Right ventricle myocardium inferior (tissue), 1 donor: ENCODE measurements around the gene KIDINS220. TPM values are rescaled to one million over a fixed set of nuclear protein-coding genes. Genes with fewer than 3 reads are reported as not detected.
A peak's percentile ranks its signal among the peaks of the same experiment; 100 is the strongest.

ENCODE experiments used
- ATAC-seq: fragments of 200-7000 bp; cut with Tn5 transposase; one replicate; pipeline ENCODE4 v1.9.1; 2020; ENCODE audit warnings: mild to moderate bottlenecking, moderate library complexity
- DNase-seq: peaks from one replicate; pipeline ENCODE4 v3.0.0; 2021; ENCODE audit errors: missing footprints
- intact Hi-C: fragments of 100-400 bp; cut with DNase I; formaldehyde crosslinking; loops from one replicate; pipeline ENCODE4 v1.11.0; 2022
- total RNA-seq: library from RNA; stranded (reverse); fragmentation: NEBNext Ultra II Directional; extraction: Animal tissue kit (Norgen Biotek cat#: 25700); gene quantifications from one replicate; pipeline ENCODE4 v1.2.1, GENCODE V29; 2021
- donor health status: DM: no; HTN: yes; CAD: no; lungs with severe emphysema.

KIDINS220 gene
- total RNA-seq, 1 donor from 2014 or later: 49.0 TPM

DNA sequence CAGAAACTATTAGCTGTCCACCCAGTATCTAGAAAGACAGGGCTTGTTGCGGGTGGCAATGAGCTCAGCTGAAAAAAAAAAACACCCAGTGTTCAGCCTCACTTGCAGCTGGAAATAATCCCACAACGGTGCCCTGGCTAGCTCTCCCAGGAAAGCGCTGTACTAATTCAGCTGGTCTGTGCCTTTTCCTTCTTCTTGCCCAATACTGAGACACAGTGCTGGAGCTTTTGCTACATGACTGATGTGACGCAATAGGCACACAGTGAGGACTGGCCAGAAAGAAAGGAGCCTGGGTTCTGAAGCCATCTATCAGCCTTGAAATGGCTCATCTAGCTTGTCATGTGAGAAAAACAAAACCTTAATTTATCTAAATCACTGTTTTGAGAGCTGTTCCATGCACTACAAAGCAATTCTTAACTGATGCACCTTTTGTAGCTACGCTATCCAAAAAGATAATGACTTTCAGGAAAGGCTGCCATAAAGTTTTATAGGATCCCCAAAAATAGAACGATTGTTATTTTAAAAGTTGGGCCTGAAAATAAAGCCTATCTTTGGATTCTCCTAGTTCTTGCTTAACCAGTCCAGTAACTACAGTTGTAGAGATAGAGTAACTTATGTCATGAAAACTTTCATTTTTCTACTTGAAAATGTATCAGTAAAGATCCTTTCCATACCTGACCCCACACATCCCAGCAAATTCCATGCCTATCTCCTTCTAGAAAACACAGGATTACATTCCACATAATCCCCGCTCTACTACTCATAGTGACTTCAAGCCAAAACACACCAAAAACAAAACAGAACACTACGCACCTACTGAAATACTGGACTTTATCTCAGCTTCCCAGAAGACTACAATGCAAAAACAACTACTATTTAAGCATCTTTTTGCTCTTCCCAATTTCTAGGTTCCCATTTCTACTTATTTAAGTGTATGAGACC is 15.9 kb downstream of the KIDINS220 start:
- DNase-seq (no peak), ATAC-seq (peak; percentile 96)
- intact Hi-C loops: no loop called here

GRCh38 chr2:8819948-8820347 is 17.5 kb downstream of the KIDINS220 start:
- intact Hi-C loops: no loop called here
- ATAC-seq (no peak), DNase-seq (no peak)

DNA sequence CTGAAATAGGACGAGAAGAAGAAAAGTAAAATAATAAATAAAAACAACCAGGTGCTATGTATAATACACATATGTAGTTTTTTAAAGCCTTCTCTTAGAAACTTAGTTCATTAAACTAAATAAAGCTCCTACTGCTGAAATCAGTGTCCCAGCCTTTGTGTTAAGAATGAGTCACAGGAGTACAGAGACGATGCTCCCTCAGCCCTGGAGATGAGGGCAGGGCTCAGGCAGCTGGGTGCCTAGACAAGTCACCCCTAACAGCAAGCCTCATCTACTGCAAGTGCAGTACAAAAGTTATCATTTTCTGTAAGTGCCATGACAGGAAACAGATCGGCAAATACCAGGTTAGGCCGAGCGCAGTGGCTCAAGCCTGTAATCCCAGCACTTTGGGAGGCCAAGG is 18.2 kb downstream of the KIDINS220 start:
- intact Hi-C loops: no loop called here
- ATAC-seq: no peak
- DNase-seq: no peak

DNA sequence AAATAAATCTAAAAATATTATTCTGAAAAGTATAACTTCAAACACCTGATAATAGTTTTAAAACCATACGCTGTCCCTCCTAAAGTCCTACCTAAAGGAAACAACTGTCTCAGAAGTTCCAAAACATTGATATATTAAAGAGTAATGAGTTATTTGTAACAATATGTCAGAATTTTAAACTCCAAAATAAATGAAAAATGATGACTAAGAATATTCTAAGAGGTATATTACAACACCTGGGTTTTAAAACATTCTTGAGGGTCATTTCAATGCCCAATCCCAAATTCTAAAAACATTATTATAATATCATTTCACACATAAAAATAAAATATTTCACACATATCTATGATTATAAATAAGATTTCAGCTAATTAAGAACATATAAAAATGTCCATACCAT is 20.2 kb downstream of the KIDINS220 start:
- DNase-seq (no peak), ATAC-seq (no peak)
- intact Hi-C loops: no loop called here

- intact Hi-C loops: no loop called here
- ATAC-seq: peak; percentile 40
- no peak for DNase-seq
Measured at GRCh38 chr2:8806885-8807704, 30.3 kb downstream of the KIDINS220 start.

GRCh38 chr2:8805278-8806210 is 31.9 kb downstream of the KIDINS220 start:
- no peak for DNase-seq
- peak; percentile 87 for ATAC-seq
- intact Hi-C loops: no loop called here

- intact Hi-C loops: no loop called here
- no peak for DNase-seq
- ATAC-seq: no peak
Measured at GRCh38 chr2:8803658-8804379, 33.6 kb downstream of the KIDINS220 start.

GRCh38 chr2:8802741-8803140 is 34.7 kb downstream of the KIDINS220 start:
- ATAC-seq (no peak), DNase-seq (no peak)
- intact Hi-C loops: no loop called here

- no peak for ATAC-seq
- intact Hi-C loops: no loop called here
- DNase-seq: no peak
Measured at GRCh38 chr2:8800821-8801220, 36.6 kb downstream of the KIDINS220 start.

DNA sequence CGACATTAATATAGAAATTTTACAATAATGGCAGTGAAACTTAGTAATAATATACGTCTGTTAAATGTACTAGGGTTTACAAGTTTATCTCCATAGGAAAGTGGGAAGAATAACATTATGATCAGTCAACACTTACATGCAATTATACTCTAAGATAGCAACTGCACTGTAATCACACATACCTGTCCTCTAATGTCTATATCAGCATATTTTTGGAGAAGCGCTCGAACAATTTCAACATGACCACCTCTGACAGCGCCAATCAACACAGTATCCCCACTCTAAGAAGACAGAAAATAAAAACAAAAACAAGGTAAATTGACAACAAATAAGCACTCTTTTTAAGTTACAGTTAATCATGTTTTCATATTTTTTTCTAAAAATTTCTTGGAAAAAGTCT is 37.2 kb downstream of the KIDINS220 start:
- ATAC-seq (no peak), DNase-seq (no peak)
- intact Hi-C loops: no loop called here

GRCh38 chr2:8799004-8799403 is 38.4 kb downstream of the KIDINS220 start:
- DNase-seq (no peak), ATAC-seq (no peak)
- intact Hi-C loops: no loop called here

DNA sequence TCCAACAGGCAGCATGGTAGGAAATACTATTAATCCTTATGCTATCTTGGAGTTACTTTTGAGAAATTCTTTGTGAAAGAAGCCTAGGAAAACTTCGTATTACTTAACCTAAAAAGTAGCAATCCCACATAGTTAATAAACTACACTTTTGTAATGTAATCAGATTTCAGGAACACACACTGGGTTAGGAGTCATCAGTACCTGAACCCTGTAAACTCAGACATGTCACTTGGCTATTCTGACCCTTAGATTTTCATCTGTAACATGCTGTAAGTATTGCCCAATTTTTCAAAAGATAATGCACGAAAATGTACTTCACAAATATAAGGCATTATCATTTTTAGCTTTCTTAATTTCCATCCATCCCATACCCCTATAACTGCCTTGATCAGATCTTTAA is 39.0 kb downstream of the KIDINS220 start:
- intact Hi-C loops: no loop called here
- no peak for ATAC-seq
- no peak for DNase-seq

- intact Hi-C loops: no loop called here
- ATAC-seq (no peak), DNase-seq (no peak)
Measured at GRCh38 chr2:8797682-8798081, 39.7 kb downstream of the KIDINS220 start.

DNA sequence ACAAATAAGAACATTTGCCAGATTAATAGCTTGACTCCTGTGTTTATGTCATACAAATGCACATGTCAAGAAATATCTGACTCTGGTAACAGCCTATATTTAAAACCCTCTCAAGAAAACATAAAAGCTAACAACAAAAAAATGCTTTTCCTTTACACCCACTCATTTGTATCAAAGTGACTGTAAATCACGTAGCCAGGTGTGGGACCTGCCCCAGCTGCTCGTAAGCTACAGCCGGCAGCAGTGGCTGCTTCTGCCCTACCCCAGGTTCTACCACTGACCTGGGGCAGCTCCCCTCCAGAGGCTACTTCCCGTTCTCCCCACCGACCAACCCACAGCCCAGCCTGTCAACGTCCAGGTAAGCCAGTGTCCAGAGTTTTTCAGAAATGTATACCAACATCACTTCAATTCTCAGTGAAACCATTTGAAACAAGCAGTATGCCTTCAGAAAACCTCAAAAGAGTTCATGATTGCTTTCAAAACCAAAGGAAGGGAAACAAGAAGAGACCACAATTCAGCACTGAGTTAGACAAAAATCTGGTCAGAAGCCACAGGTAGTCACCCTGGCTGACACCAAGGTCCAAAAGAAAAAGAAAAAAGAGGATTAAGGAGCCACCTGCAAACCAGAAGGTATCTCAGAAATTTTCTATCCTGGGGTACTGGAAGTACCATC is 40.4 kb downstream of the KIDINS220 start:
- ATAC-seq: no peak
- intact Hi-C loops: no loop called here
- DNase-seq: no peak

DNA sequence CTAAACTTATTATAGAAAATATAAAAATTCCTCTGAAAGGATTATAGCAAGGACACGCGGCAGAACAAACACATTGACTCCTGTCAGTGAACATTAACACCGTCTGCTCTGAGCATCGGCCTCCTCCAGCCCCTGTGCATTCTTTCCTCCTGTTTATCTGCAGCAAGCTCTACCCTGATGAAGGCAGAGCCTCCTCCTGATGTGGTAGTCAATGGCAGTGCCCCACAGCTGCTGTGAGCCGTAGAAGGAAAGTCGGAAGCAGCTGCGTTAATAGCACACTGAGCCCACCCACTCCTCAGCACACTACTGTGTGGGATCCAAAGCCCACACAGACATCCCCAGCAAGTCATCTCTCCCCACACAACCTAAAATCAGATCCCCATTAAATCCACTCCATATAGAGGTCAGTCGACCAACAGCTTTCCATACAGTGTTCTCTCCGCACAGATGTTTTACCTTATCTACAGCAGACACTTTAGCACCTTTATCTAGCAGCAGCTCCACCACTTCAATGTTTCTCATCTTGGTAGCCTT is 41.0 kb downstream of the KIDINS220 start:
- DNase-seq: no peak
- intact Hi-C loops: no loop called here
- ATAC-seq: peak; percentile 59

- intact Hi-C loops: no loop called here
Measured at GRCh38 chr2:8794923-8795825, 42.2 kb downstream of the KIDINS220 start.

More at GRCh38 chr2:8794923-8795825, 42.2 kb downstream of the KIDINS220 start:
- no peak for DNase-seq
- no peak for ATAC-seq
